H9 (cell line): ENCODE results near the gene RGS16. TPM values are rescaled to one million over a fixed set of nuclear protein-coding genes. Genes with fewer than 3 reads are reported as not detected.

Experiments used
- DNase-seq: peaks from one replicate; pipeline ENCODE4 v3.0.0-alpha.2; 2017
- H2AFZ ChIP-seq: one replicate; pipeline ENCODE4 v1.6.1; 2013; ENCODE audit warnings: mild to moderate bottlenecking, low read length, control low read depth, moderate library complexity
- H2AK5ac ChIP-seq: 2 replicates; pipeline ENCODE4 v1.6.1; 2013; ENCODE audit warnings: low read length, control low read depth, mixed read lengths; ENCODE audit not compliant: insufficient read length
- H2BK120ac ChIP-seq: one replicate; pipeline ENCODE4 v1.6.1; 2013; ENCODE audit warnings: low read depth, mild to moderate bottlenecking, low read length, control low read depth, inconsistent platforms; ENCODE audit not compliant: poor library complexity, severe bottlenecking
- H2BK12ac ChIP-seq: 2 replicates; pipeline ENCODE4 v1.6.1; 2013; ENCODE audit warnings: low read length, control low read depth, mixed read lengths, low read depth; ENCODE audit not compliant: insufficient read length
- H2BK15ac ChIP-seq: 2 replicates; pipeline ENCODE4 v1.6.1; 2013; ENCODE audit warnings: low read depth, low read length, control low read depth
- H2BK20ac ChIP-seq: one replicate; pipeline ENCODE4 v1.6.1; 2013; ENCODE audit warnings: low read depth, mild to moderate bottlenecking, low read length, control low read depth, inconsistent platforms; ENCODE audit not compliant: poor library complexity, severe bottlenecking
- H2BK5ac ChIP-seq: 2 replicates; pipeline ENCODE4 v1.6.1; 2013; ENCODE audit warnings: low read length, control low read depth, mixed read lengths; ENCODE audit not compliant: insufficient read length
- H3K14ac ChIP-seq: 2 replicates; pipeline ENCODE4 v1.6.1; 2013; ENCODE audit warnings: low read length, control low read depth; ENCODE audit not compliant: insufficient read depth
- H3K18ac ChIP-seq: 2 replicates; pipeline ENCODE4 v1.6.1; 2013; ENCODE audit warnings: low read depth, mild to moderate bottlenecking, mixed read lengths, low read length, control low read depth; ENCODE audit not compliant: insufficient read length
- H3K23ac ChIP-seq: 2 replicates; pipeline ENCODE4 v1.6.1; 2013; ENCODE audit warnings: low read length, control low read depth, mixed read lengths, low read depth; ENCODE audit not compliant: insufficient read length
- H3K23me2 ChIP-seq: 2 replicates; pipeline ENCODE4 v1.6.1; 2013; ENCODE audit warnings: low read depth, mild to moderate bottlenecking, mixed read lengths, low read length, control low read depth; ENCODE audit not compliant: insufficient read length, poor library complexity, severe bottlenecking
- H3K27ac ChIP-seq: 2 replicates; pipeline ENCODE4 v1.5.1; 2013; ENCODE audit warnings: low read length, control low read depth, mixed read lengths, low read depth; ENCODE audit not compliant: insufficient read length
- H3K27me3 ChIP-seq: 2 replicates; pipeline ENCODE4 v1.6.1; 2013; ENCODE audit warnings: low read length, control low read depth, inconsistent platforms; ENCODE audit not compliant: insufficient read depth
- H3K4ac ChIP-seq: 2 replicates; pipeline ENCODE4 v1.6.1; 2013; ENCODE audit warnings: low read depth, mild to moderate bottlenecking, control low read depth, inconsistent platforms, low read length, moderate library complexity
- H3K4me1 ChIP-seq: 2 replicates; pipeline ENCODE4 v1.6.1; 2013; ENCODE audit warnings: low read length, control low read depth, inconsistent platforms; ENCODE audit not compliant: insufficient read depth
- H3K4me2 ChIP-seq: 2 replicates; pipeline ENCODE4 v1.6.1; 2013; ENCODE audit warnings: low read length, control low read depth, mixed read lengths; ENCODE audit not compliant: insufficient read length, insufficient read depth
- H3K56ac ChIP-seq: 2 replicates; pipeline ENCODE4 v1.6.1; 2013; ENCODE audit warnings: low read depth, mild to moderate bottlenecking, mixed read lengths, low read length, control low read depth; ENCODE audit not compliant: insufficient read length
- H3K79me1 ChIP-seq: 2 replicates; pipeline ENCODE4 v1.6.1; 2013; ENCODE audit warnings: low read depth, mild to moderate bottlenecking, moderate library complexity, low read length, control low read depth, inconsistent platforms; ENCODE audit not compliant: insufficient read depth, poor library complexity, severe bottlenecking
- H3K79me2 ChIP-seq: 2 replicates; pipeline ENCODE4 v1.6.1; 2013; ENCODE audit warnings: low read length, control low read depth, inconsistent platforms; ENCODE audit not compliant: insufficient read depth
- H3K9ac ChIP-seq: 2 replicates; pipeline ENCODE4 v1.6.1; 2013; ENCODE audit warnings: low read length, control low read depth, mixed read lengths; ENCODE audit not compliant: insufficient read length; ENCODE audit errors: extremely low read depth
- H3K9me3 ChIP-seq: one replicate; pipeline ENCODE4 v1.6.1; 2013; ENCODE audit warnings: low read depth, low read length, inconsistent platforms; ENCODE audit not compliant: control insufficient read depth
- H3T11ph ChIP-seq: one replicate; pipeline ENCODE4 v1.6.1; 2013; ENCODE audit warnings: mild to moderate bottlenecking, low read length, control low read depth, inconsistent platforms
- H4K20me1 ChIP-seq: one replicate; pipeline ENCODE4 v1.6.1; 2013; ENCODE audit not compliant: control insufficient read depth, insufficient read length, insufficient read depth
- H4K5ac ChIP-seq: 2 replicates; pipeline ENCODE4 v1.6.1; 2013; ENCODE audit warnings: low read depth, mild to moderate bottlenecking, mixed read lengths, low read length, control low read depth; ENCODE audit not compliant: insufficient read length
- H4K8ac ChIP-seq: replicated peaks from 2 replicates; pipeline ENCODE4 v1.6.1; 2013; ENCODE audit warnings: low read length, control low read depth, mixed read lengths, low read depth; ENCODE audit not compliant: insufficient read length
- H4K91ac ChIP-seq: 2 replicates; pipeline ENCODE4 v1.6.1; 2013; ENCODE audit warnings: low read depth, mild to moderate bottlenecking, moderate library complexity, mixed read lengths, low read length, control low read depth; ENCODE audit not compliant: insufficient read length
- H3K27ac Mint-ChIP-seq, 3 experiments: 2 replicates in 2 of 3; 3 replicates in 1 of 3; pipeline ENCODE4 v1.8.0; 2020 to 2021; ENCODE audit warnings: mixed read lengths in 3 of 3, mild to moderate bottlenecking in 1 of 3, moderate library complexity in 1 of 3
- H3K27me3 Mint-ChIP-seq: 2 replicates; pipeline ENCODE4 v1.8.0; 2021; ENCODE audit warnings: low read depth, mild to moderate bottlenecking, moderate library complexity, mixed read lengths
- H3K36me3 Mint-ChIP-seq, 3 experiments: 2 replicates in 2 of 3; 3 replicates in 1 of 3; pipeline ENCODE4 v1.8.0; 2020 to 2021; ENCODE audit warnings: low read depth in 3 of 3, mixed read lengths in 3 of 3; ENCODE audit not compliant: insufficient read depth in 1 of 3
- H3K4me1 Mint-ChIP-seq, 2 experiments: 2 replicates each; pipeline ENCODE4 v1.8.0; 2020; ENCODE audit warnings: mixed read lengths in 2 of 2
- H3K4me3 Mint-ChIP-seq, 2 experiments: 2 replicates in 1 of 2; 3 replicates in 1 of 2; pipeline ENCODE4 v1.8.0; 2020 to 2021; ENCODE audit warnings: mild to moderate bottlenecking in 2 of 2, mixed read lengths in 2 of 2, moderate library complexity in 1 of 2
- H3K9me3 Mint-ChIP-seq, 2 experiments: 2 replicates in 1 of 2; 3 replicates in 1 of 2; pipeline ENCODE4 v1.8.0; 2020; ENCODE audit warnings: mild to moderate bottlenecking in 2 of 2, mixed read lengths in 2 of 2, moderate library complexity in 1 of 2
- WGBS: extraction: QIAGEN DNeasy Blood & Tissue Kit; methylation state at CpG from one replicate; pipeline ENCODE4 v1.1.7; 2013; ENCODE audit warnings: missing lambda C conversion rate, low lambda C conversion rate, mixed read lengths; ENCODE audit not compliant: insufficient read length; ENCODE audit errors: extremely low coverage; 5-methylcytosine and 5-hydroxymethylcytosine counted together
- total RNA-seq: library from RNA; stranded (reverse); gene quantifications from 2 replicates; pipeline ENCODE4 v1.2.1, GENCODE V29; 2021
- TF ChIP-seq, protein P1 (sequence below): fragments of 200-600 bp; sonication (generic); conservative IDR thresholded peaks from 3 replicates; pipeline ENCODE4 v1.8.0; 2021; ENCODE audit warnings: antibody characterized with exemption, mild to moderate bottlenecking

RGS16 gene
- total RNA-seq, 1 experiment from 2014 or later = 6.9 TPM

DNA sequence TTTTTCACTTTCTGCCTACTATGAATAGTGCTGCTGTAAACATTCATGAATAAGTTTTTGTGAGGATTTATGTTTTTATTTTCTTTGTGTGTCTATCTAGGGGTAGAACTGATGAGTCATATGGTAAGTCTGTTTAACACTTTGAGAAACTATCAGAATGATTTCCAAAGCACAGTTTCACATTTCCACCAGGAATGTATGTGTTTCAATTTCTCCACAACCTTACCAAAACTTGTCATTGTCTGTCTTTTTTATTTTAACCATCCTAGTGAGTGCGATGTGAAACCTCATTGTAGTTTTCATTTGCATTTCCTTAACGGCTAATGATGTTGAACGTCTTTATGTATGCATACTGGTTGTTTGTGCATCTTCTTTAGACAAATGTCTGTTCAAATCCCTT, 38.7 kb downstream of the RGS16 start:
- Histone ChIP-seq H2AFZ (no peak overlapping the region), H3K23ac (no peak overlapping the region), H4K20me1 (no peaks in the 10 kb centered on the region), H3K79me1 (no peaks in the 10 kb centered on the region), H3K9ac (no peak overlapping the region), H3K4me2 (no peak overlapping the region), H3K9me3 (no peaks in the 10 kb centered on the region), H3K4me1 (no peaks in the 10 kb centered on the region), H3K4ac (no peak overlapping the region), H3K79me2 (no peaks in the 10 kb centered on the region), H3K14ac (no peak overlapping the region), H3T11ph (no peak overlapping the region), H4K91ac (no peak overlapping the region), H2BK15ac (no peak overlapping the region), H2BK120ac (no peak overlapping the region), H3K27ac (no peak overlapping the region), H4K8ac (no peak overlapping the region), H3K23me2 (no peaks in the 10 kb centered on the region), H3K56ac (no peak overlapping the region), H3K18ac (no peak overlapping the region), H2BK12ac (no peak overlapping the region), H2BK20ac (no peak overlapping the region), H2AK5ac (no peak overlapping the region), H2BK5ac (no peak overlapping the region), H3K27me3 (no peaks in the 10 kb centered on the region), H4K5ac (no peak overlapping the region)
- no CpG with 5 or more reads among the region's 3 CpGs for WGBS
- TF ChIP-seq, protein P1, sequence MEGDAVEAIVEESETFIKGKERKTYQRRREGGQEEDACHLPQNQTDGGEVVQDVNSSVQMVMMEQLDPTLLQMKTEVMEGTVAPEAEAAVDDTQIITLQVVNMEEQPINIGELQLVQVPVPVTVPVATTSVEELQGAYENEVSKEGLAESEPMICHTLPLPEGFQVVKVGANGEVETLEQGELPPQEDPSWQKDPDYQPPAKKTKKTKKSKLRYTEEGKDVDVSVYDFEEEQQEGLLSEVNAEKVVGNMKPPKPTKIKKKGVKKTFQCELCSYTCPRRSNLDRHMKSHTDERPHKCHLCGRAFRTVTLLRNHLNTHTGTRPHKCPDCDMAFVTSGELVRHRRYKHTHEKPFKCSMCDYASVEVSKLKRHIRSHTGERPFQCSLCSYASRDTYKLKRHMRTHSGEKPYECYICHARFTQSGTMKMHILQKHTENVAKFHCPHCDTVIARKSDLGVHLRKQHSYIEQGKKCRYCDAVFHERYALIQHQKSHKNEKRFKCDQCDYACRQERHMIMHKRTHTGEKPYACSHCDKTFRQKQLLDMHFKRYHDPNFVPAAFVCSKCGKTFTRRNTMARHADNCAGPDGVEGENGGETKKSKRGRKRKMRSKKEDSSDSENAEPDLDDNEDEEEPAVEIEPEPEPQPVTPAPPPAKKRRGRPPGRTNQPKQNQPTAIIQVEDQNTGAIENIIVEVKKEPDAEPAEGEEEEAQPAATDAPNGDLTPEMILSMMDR = no peak
- Mint-ChIP-seq H3K27ac (no peak overlapping the region), H3K4me3 (no peak overlapping the region), H3K4me1 (peaks cover 0 to 4% of the 10 kb centered on the region in 2 experiments; a peak in 2 of 4 replicates), H3K36me3 (no peaks in the 10 kb centered on the region), H3K9me3 (no peaks in the 10 kb centered on the region), H3K27me3 (no peaks in the 10 kb centered on the region)
- no peak for DNase-seq
